VCaP (cell line): ENCODE data around the gene TFIP11.

ENCODE experiments used
- H3K27ac ChIP-seq: fragments of 450-650 bp; 2 replicates; pipeline ENCODE4 v1.5.1; 2017
- TF ChIP-seq, protein P1 (sequence below): fragments of 450-650 bp; conservative IDR thresholded peaks from 2 replicates; pipeline ENCODE4 v1.5.1; 2017; ENCODE audit warnings: mild to moderate bottlenecking, moderate library complexity

Gene TFIP11

GRCh38 chr22:26487996-26488395 is 24.3 kb downstream of the TFIP11 start:
- TF ChIP-seq, protein P1, sequence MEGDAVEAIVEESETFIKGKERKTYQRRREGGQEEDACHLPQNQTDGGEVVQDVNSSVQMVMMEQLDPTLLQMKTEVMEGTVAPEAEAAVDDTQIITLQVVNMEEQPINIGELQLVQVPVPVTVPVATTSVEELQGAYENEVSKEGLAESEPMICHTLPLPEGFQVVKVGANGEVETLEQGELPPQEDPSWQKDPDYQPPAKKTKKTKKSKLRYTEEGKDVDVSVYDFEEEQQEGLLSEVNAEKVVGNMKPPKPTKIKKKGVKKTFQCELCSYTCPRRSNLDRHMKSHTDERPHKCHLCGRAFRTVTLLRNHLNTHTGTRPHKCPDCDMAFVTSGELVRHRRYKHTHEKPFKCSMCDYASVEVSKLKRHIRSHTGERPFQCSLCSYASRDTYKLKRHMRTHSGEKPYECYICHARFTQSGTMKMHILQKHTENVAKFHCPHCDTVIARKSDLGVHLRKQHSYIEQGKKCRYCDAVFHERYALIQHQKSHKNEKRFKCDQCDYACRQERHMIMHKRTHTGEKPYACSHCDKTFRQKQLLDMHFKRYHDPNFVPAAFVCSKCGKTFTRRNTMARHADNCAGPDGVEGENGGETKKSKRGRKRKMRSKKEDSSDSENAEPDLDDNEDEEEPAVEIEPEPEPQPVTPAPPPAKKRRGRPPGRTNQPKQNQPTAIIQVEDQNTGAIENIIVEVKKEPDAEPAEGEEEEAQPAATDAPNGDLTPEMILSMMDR, result no peak
- H3K27ac ChIP-seq, result no peak overlapping the region

- no peak overlapping the region for H3K27ac ChIP-seq
- TF ChIP-seq, protein P1, result no peak
These were observed 25.9 kb downstream of the TFIP11 start for GRCh38 chr22:26486394-26486793.

- TF ChIP-seq, protein P1, result no peak
- H3K27ac ChIP-seq, result no peak overlapping the region
These were observed 26.4 kb downstream of the TFIP11 start for GRCh38 chr22:26485806-26486390.

DNA sequence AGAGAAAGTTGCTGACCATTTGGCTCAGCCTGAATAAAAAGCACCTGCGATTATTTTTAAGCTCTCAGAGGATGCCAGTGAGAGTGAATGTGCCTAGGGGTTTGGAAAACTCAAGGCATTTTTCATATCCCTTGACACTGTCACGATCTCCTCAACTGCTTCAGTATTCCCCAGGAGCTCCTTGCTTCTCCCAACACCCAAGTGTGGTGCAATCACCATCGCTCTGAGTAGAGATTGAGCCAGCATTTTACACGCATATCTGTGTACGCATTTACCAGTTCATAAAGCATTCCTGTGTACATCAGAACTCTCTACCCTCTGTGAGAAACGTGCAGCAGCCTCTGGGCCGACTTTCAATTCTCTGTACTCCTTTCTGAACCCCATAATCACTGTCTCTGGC is 27.3 kb downstream of the TFIP11 start:
- TF ChIP-seq, protein P1, result no peak
- no peak overlapping the region; the same call in 1 of the 2 replicates for H3K27ac ChIP-seq

GRCh38 chr22:26484360-26484706 is 27.9 kb downstream of the TFIP11 start:
- TF ChIP-seq, protein P1, result no peak
- H3K27ac ChIP-seq, result peak overlapping the region; percentile 89

DNA sequence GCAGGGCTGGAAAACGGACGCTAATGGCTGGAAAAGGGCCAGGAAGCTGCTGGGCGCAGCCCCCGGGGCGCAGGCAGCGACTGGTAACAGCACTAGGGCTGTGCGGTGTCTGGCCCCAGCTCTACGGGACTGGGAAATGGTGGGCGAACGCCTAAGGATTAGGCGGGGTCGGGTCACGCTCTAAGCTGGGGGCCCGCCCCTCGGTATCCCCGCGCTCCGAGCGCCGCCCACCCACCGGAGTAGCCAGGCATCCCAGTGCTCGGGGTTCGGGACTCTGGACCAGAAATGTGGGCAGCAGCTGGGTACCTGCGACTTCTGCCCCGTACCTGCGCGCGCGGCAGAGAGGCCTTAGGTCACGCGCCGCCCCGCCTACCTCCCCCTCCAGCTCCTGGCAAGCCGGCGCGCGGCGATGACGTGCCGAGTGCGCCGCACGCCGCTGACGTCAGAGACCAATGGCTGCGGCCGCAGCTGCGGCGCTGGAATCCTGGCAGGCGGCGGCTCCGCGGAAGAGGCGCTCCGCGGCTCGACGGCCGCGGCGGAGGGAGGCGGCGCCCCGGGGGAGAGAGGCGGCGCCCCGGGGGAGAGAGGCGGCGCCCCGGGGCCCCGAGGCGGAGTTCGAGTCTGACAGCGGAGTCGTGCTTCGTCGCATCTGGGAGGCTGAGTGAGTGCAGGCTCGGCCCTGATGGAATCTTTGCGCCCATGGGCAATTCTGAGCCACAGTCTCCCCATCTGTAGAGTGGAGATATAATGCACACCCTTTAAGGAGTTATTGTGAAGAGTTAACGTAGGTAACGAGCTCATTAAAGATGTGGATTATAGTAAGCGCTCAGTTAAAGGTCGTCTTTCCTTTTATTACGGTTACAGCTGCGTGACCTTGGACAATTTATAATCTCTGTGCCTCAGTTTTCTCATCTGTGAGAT is 28.6 kb downstream of the TFIP11 start, which contains the start of the genes HPS4 and SRRD:
TSS of gene HPS4 (minus strand) at position 345 of the 921 bp plus-strand sequence. CDS start 2,021 bp downstream, outside the sequence.
TSS of gene SRRD (plus strand) at position 439 of the 921 bp plus-strand sequence. CDS start at position 453, 14 bp downstream.
- H3K27ac ChIP-seq, result peak within 1 kb of the TSS; percentile 89
- TF ChIP-seq, protein P1, result no peak

- TF ChIP-seq, protein P1, result no peak
- H3K27ac ChIP-seq, result peak overlapping the region; percentile 89
These were observed 29.2 kb downstream of the TFIP11 start for GRCh38 chr22:26483043-26483438.
